ENCODE results near the gene NSUN6. TPM values are rescaled to one million over a fixed set of nuclear protein-coding genes. Genes with fewer than 3 reads are reported as not detected.

The NSUN6 gene
- total RNA-seq, 2 experiments from 2014 or later: 9.8 to 11.1 TPM

- H3K4me1 Mint-ChIP-seq (ENCODE audit: low read depth): no peaks in the 10 kb centered on the region
- H3K27ac Mint-ChIP-seq: no peak overlapping the region
- H3K9me3 Mint-ChIP-seq: no peaks in the 10 kb centered on the region
- CTCF ChIA-PET: no interaction called here
- DNase-seq: no peak
- H3K36me3 Mint-ChIP-seq (ENCODE audit: low read depth): no peaks in the 10 kb centered on the region
- intact Hi-C loops (cut with micrococcal nuclease): no loop called here
- H3K27me3 Mint-ChIP-seq (ENCODE audit: low read depth): no peaks in the 10 kb centered on the region
- H3K4me3 Mint-ChIP-seq: no peak overlapping the region
These were observed 85.2 kb downstream of the NSUN6 start for GRCh38 chr10:18566177-18566576.

- intact Hi-C loops (cut with micrococcal nuclease): no loop called here
- no peak overlapping the region for H3K4me3 Mint-ChIP-seq
- no peak for DNase-seq
- H3K4me1 Mint-ChIP-seq (ENCODE audit: low read depth): no peaks in the 10 kb centered on the region
- H3K27me3 Mint-ChIP-seq (ENCODE audit: low read depth): no peaks in the 10 kb centered on the region
- H3K27ac Mint-ChIP-seq: no peak overlapping the region
- H3K36me3 Mint-ChIP-seq (ENCODE audit: low read depth): no peaks in the 10 kb centered on the region
- no peaks in the 10 kb centered on the region for H3K9me3 Mint-ChIP-seq
- CTCF ChIA-PET: no interaction called here
These were observed 86.4 kb downstream of the NSUN6 start for GRCh38 chr10:18565006-18565405.

GRCh38 chr10:18563003-18563726 is 88.2 kb downstream of the NSUN6 start:
- no peak overlapping the region for H3K27ac Mint-ChIP-seq
- DNase-seq: no peak
- H3K4me1 Mint-ChIP-seq (ENCODE audit: low read depth): no peaks in the 10 kb centered on the region
- no peaks in the 10 kb centered on the region for H3K36me3 Mint-ChIP-seq (ENCODE audit: low read depth)
- H3K9me3 Mint-ChIP-seq: no peaks in the 10 kb centered on the region
- H3K4me3 Mint-ChIP-seq: no peak overlapping the region
- no peaks in the 10 kb centered on the region for H3K27me3 Mint-ChIP-seq (ENCODE audit: low read depth)
- CTCF ChIA-PET: no interaction called here
- intact Hi-C loops (cut with micrococcal nuclease): no loop called here

DNA sequence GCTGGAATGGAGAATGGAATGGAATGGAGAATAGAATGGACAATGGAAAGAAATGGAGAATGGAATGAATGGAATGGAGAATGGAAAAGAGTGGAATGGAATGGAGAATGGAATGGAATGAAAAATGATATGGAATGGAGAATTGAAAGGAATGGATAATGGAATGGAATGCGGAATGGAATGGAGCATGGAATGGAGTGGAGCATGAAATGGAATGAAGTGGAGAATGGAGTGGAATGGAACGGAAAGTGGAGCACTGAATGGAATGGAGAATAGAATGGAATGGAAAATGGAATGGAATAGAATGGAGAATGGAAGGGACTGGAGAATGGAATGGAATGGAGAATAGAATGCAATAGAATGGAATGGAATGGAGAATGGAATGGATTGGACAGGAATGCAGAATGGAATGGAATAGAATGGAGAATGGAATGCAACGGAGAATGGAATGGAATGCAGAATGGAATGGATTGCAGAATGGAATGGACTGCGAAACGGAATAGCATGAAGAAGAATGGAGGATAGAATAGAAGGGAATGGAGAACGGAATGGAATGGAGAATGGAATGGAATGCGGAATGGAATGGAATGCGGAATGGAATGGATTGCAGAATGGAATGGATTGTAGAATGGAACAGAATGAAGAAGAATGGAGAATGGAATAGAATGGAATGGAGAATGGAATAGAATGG is 89.4 kb downstream of the NSUN6 start:
- H3K27me3 Mint-ChIP-seq (ENCODE audit: low read depth): no peaks in the 10 kb centered on the region
- no peaks in the 10 kb centered on the region for H3K9me3 Mint-ChIP-seq
- CTCF ChIA-PET: no interaction called here
- intact Hi-C loops (cut with micrococcal nuclease): no loop called here
- no peak overlapping the region for H3K4me3 Mint-ChIP-seq
- H3K4me1 Mint-ChIP-seq (ENCODE audit: low read depth): no peaks in the 10 kb centered on the region
- H3K27ac Mint-ChIP-seq: no peak overlapping the region
- H3K36me3 Mint-ChIP-seq (ENCODE audit: low read depth): no peaks in the 10 kb centered on the region
- DNase-seq: no peak

DNA sequence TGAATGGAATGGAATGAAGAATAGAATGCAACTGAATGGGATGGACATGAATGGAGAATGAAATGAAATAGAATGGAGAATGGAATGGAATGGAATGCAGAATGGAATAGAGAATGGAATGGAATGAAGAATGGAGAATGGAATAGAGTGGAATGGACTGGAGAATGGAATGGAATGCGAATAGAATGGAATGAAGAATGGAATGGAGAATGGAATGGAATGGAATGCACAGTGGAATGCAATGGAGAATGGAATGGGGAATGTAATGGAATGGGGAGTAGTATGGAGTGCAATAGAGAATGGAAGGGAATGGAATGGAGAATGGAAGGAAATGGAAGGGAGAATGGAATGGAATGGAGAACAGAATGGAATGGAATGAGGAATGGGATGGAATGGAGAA is 93.4 kb downstream of the NSUN6 start:
- H3K4me3 Mint-ChIP-seq: no peak overlapping the region
- no peak for DNase-seq
- CTCF ChIA-PET: no interaction called here
- H3K27ac Mint-ChIP-seq: no peak overlapping the region
- intact Hi-C loops (cut with micrococcal nuclease): no loop called here
- H3K4me1 Mint-ChIP-seq (ENCODE audit: low read depth): no peaks in the 10 kb centered on the region
- H3K9me3 Mint-ChIP-seq: no peaks in the 10 kb centered on the region
- H3K36me3 Mint-ChIP-seq (ENCODE audit: low read depth): no peaks in the 10 kb centered on the region
- H3K27me3 Mint-ChIP-seq (ENCODE audit: low read depth): no peaks in the 10 kb centered on the region

DNA sequence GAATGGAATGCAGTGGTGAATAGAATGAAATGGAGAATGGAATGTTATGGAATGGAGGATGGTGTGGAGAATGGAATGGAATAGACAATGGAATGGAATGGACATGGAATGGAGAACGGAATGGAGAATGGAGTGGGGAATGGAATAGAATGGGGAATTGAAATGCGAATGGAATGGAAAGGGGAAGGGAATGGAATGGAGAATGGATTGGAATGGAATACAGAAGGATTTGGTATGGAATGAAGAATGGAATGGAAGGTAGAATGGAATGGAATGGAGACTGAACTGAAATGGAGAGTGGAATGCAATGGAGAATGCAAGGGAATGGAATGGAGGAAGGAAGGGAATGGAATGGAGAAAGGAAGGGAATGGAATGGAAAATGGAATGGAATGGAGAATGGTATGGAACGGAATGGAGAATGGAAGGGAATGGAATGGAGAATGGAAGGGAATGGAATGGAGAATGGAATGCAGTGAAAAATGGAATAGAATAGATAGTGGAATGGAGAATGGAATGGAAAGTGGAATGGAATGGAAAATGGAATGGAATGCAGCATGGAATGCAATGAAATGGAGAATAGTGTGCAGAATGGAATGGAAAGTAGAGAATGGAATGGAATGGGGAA is 94.8 kb downstream of the NSUN6 start:
- Mint-ChIP-seq H3K4me3 (no peak overlapping the region), H3K36me3 (ENCODE audit: low read depth) (peaks cover 1% of the 10 kb centered on the region), H3K4me1 (ENCODE audit: low read depth) (no peaks in the 10 kb centered on the region), H3K27me3 (ENCODE audit: low read depth) (no peaks in the 10 kb centered on the region), H3K27ac (no peak overlapping the region), H3K9me3 (no peaks in the 10 kb centered on the region)
- intact Hi-C loops (cut with micrococcal nuclease): no loop called here
- no peak for DNase-seq
- CTCF ChIA-PET: no interaction called here

- H3K36me3 Mint-ChIP-seq (ENCODE audit: low read depth): peaks cover 12% of the 10 kb centered on the region
- H3K27me3 Mint-ChIP-seq (ENCODE audit: low read depth): no peaks in the 10 kb centered on the region
- no peak overlapping the region for H3K27ac Mint-ChIP-seq
- H3K4me3 Mint-ChIP-seq: no peak overlapping the region
- no peaks in the 10 kb centered on the region for H3K4me1 Mint-ChIP-seq (ENCODE audit: low read depth)
- CTCF ChIA-PET: no interaction called here
- no peaks in the 10 kb centered on the region for H3K9me3 Mint-ChIP-seq
- no peak for DNase-seq
- intact Hi-C loops (cut with micrococcal nuclease): no loop called here
These were observed 96.9 kb downstream of the NSUN6 start for GRCh38 chr10:18554479-18554878.

GRCh38 chr10:18551473-18551872 is 99.9 kb downstream of the NSUN6 start:
- no peak for DNase-seq
- intact Hi-C loops (cut with micrococcal nuclease): no loop called here
- no peaks in the 10 kb centered on the region for H3K4me1 Mint-ChIP-seq (ENCODE audit: low read depth)
- H3K36me3 Mint-ChIP-seq (ENCODE audit: low read depth): peaks cover 23% of the 10 kb centered on the region
- CTCF ChIA-PET: no interaction called here
- no peaks in the 10 kb centered on the region for H3K9me3 Mint-ChIP-seq
- no peak overlapping the region for H3K4me3 Mint-ChIP-seq
- no peaks in the 10 kb centered on the region for H3K27me3 Mint-ChIP-seq (ENCODE audit: low read depth)
- no peak overlapping the region for H3K27ac Mint-ChIP-seq

- Mint-ChIP-seq H3K36me3 (ENCODE audit: low read depth) (peaks cover 35% of the 10 kb centered on the region), H3K27me3 (ENCODE audit: low read depth) (no peaks in the 10 kb centered on the region), H3K27ac (no peak overlapping the region), H3K9me3 (no peaks in the 10 kb centered on the region), H3K4me3 (no peak overlapping the region), H3K4me1 (ENCODE audit: low read depth) (no peaks in the 10 kb centered on the region)
- CTCF ChIA-PET: no interaction called here
- DNase-seq: no peak
- intact Hi-C loops (cut with micrococcal nuclease): no loop called here
These were observed 102.3 kb downstream of the NSUN6 start for GRCh38 chr10:18549105-18549504.

- Mint-ChIP-seq H3K27ac (no peak overlapping the region), H3K4me1 (ENCODE audit: low read depth) (no peaks in the 10 kb centered on the region), H3K36me3 (ENCODE audit: low read depth) (peaks cover 41% of the 10 kb centered on the region), H3K4me3 (no peak overlapping the region), H3K27me3 (ENCODE audit: low read depth) (no peaks in the 10 kb centered on the region), H3K9me3 (no peaks in the 10 kb centered on the region)
- intact Hi-C loops (cut with micrococcal nuclease): no loop called here
- no peak for DNase-seq
- CTCF ChIA-PET: no interaction called here
These were observed 105.6 kb downstream of the NSUN6 start for GRCh38 chr10:18545621-18546305.

GRCh38 chr10:18542832-18543231 is 108.6 kb downstream of the NSUN6 start:
- Mint-ChIP-seq H3K36me3 (ENCODE audit: low read depth) (peaks cover 43% of the 10 kb centered on the region), H3K9me3 (no peaks in the 10 kb centered on the region), H3K4me1 (ENCODE audit: low read depth) (no peaks in the 10 kb centered on the region), H3K27ac (no peak overlapping the region), H3K4me3 (no peak overlapping the region), H3K27me3 (ENCODE audit: low read depth) (no peaks in the 10 kb centered on the region)
- intact Hi-C loops (cut with micrococcal nuclease): no loop called here
- CTCF ChIA-PET: no interaction called here
- DNase-seq: no peak

DNA sequence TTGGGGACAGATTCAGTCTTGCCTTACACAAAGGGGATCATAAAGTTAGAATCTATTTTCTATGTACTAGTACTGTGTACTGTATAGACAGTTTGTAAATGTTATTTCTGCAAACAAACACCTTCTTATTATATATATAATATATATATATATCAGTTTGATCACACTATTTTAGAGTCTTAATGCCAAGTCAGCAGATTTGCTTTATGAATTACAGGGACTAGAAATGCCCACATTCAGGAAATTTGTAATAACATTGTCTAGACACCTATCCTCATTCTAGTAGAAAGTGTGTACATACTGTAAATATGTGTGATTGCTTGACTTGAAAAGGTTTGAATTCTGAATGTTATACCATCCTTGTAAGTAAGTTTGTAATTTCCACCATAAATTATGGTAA is 111.2 kb downstream of the NSUN6 start:
- H3K4me3 Mint-ChIP-seq: no peak overlapping the region

More for the DNA sequence above, 111.2 kb downstream of the NSUN6 start:
- intact Hi-C loops (cut with micrococcal nuclease): no loop called here
- CTCF ChIA-PET: no interaction called here
- Mint-ChIP-seq H3K9me3 (no peaks in the 10 kb centered on the region), H3K36me3 (ENCODE audit: low read depth) (peaks cover 42% of the 10 kb centered on the region), H3K27me3 (ENCODE audit: low read depth) (no peaks in the 10 kb centered on the region), H3K27ac (no peak overlapping the region), H3K4me1 (ENCODE audit: low read depth) (no peaks in the 10 kb centered on the region)
- no peak for DNase-seq

Data from activated naive CD4-positive, alpha-beta T cell treated with anti-CD3 and anti-CD28 coated beads for 36 hours (primary cell).